NCI-H345 (cell line): ENCODE measurements around the gene IGIP.
"Not testable (repeated sequence)": the region's sequence is repeated elsewhere in the genome, so short reads cannot be mapped to it uniquely, and the experiment has no call there.

Experiments used
- DNase-seq: peaks from one replicate; lab custom pipeline; 2025; lab: John Stamatoyannopoulos, UW

IGIP gene

GRCh38 chr5:140141241-140141640 is 15.5 kb downstream of the IGIP start:
- no peak for DNase-seq

GRCh38 chr5:140142246-140142645 is 16.5 kb downstream of the IGIP start:
- no peak for DNase-seq

- DNase-seq, result no peak
Measured at GRCh38 chr5:140142856-140143255, 17.1 kb downstream of the IGIP start.

GRCh38 chr5:140143521-140144258 is 18.0 kb downstream of the IGIP start:
- DNase-seq, result no peak

- no peak for DNase-seq
Measured at GRCh38 chr5:140145256-140145655, 19.5 kb downstream of the IGIP start.

GRCh38 chr5:140145818-140146522 is 20.2 kb downstream of the IGIP start:
- DNase-seq, result no peak

GRCh38 chr5:140146523-140146842 is 20.7 kb downstream of the IGIP start:
- no peak for DNase-seq

- DNase-seq, result no peak
Measured at GRCh38 chr5:140147460-140147859, 21.7 kb downstream of the IGIP start.

- DNase-seq, result no peak
Measured at GRCh38 chr5:140148508-140148907, 22.8 kb downstream of the IGIP start.

- no peak for DNase-seq
Measured at GRCh38 chr5:140150201-140150600, 24.5 kb downstream of the IGIP start.

- DNase-seq, result peak; percentile 58
Measured at GRCh38 chr5:140151144-140152021, 25.6 kb downstream of the IGIP start.

- no peak for DNase-seq
Measured at GRCh38 chr5:140152022-140152999, 26.6 kb downstream of the IGIP start.

GRCh38 chr5:140153255-140153654 is 27.5 kb downstream of the IGIP start:
- DNase-seq, result no peak

- DNase-seq, result no peak
Measured at GRCh38 chr5:140153905-140154304, 28.2 kb downstream of the IGIP start.

- not testable (repeated sequence) for DNase-seq
Measured at GRCh38 chr5:140154710-140155381, 29.1 kb downstream of the IGIP start.

GRCh38 chr5:140157032-140157781 is 31.5 kb downstream of the IGIP start:
- peak; percentile 85 for DNase-seq

- DNase-seq, result peak; percentile 2
Measured at GRCh38 chr5:140159014-140159927, 33.5 kb downstream of the IGIP start.

- DNase-seq, result no peak
Measured at GRCh38 chr5:140162275-140162674, 36.5 kb downstream of the IGIP start.

GRCh38 chr5:140162781-140163180 is 37.0 kb downstream of the IGIP start:
- no peak for DNase-seq
